Measurements from ENCODE around the gene FGGY.
A peak's percentile ranks its signal among the peaks of the same experiment; 100 is the strongest.
"Not testable (repeated sequence)": the region's sequence is repeated elsewhere in the genome, so short reads cannot be mapped to it uniquely, and the experiment has no call there.

The FGGY gene

DNA sequence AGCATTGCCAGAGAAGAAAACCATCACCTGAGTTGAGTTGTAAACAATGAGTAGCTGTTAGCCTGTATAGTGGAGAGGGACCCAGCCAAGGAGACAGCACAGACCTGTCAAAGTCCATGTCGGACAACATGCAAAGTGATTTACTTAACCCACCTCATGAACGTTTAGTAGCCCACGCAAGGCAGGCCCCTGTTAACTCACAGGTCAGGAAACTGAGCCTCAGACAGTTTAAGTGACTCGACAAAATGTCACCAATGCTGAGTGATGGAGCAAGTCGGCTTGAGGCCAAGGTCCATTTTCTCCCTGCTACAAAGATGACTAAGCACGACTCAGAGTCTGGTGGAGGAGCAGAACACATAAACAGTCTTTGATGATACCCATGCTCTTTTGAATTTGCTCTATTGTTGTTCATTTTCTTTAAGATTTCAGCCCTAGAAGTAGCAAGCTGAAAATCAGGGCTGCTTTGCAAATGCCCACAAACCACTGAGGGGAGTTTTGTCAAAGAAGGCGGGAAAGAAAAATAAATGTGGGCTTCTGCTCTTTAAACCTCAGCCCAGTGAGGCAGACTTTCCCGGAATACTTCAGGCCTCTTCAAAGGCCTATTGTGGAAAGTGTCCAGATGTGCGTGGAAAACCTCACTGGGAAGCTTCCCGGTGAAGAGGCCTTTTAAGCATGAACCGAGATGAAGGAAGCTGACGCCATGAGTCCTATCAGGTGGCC is 434.0 kb downstream of the FGGY start:
- no peak for TF ChIP-seq CTCF (conservative IDR thresholded peaks at IDR 0.05; ENCODE audit: low read depth)
- POLR2A ChIA-PET (ENCODE audit: low non-redundant PET), result no interaction called here
- peak overlapping the region; percentile 70 for H3K27ac ChIP-seq
- CTCF ChIA-PET, result interaction anchor here (0.6 to 1.7 kb wide), 5 partner anchors 8 to 790 kb away, joined by 3 to 4 read pairs (median 3); no protein-coding TSS in a partner anchor
- DNase-seq (ENCODE audit: low spot score), result peak; percentile 79

GRCh38 chr1:59731591-59731990 is 434.7 kb downstream of the FGGY start:
- DNase-seq (ENCODE audit: low spot score), result no peak
- no peak for TF ChIP-seq CTCF (conservative IDR thresholded peaks at IDR 0.05; ENCODE audit: low read depth)
- ChIA-PET POLR2A (ENCODE audit: low non-redundant PET) (no interaction called here), CTCF (interaction anchor here (0.6 to 1.3 kb wide), 3 partner anchors 9 to 748 kb away, joined by 3 read pairs; no protein-coding TSS in a partner anchor)
- peak overlapping the region; percentile 70; the same call in 1 of the 2 replicates for H3K27ac ChIP-seq

DNA sequence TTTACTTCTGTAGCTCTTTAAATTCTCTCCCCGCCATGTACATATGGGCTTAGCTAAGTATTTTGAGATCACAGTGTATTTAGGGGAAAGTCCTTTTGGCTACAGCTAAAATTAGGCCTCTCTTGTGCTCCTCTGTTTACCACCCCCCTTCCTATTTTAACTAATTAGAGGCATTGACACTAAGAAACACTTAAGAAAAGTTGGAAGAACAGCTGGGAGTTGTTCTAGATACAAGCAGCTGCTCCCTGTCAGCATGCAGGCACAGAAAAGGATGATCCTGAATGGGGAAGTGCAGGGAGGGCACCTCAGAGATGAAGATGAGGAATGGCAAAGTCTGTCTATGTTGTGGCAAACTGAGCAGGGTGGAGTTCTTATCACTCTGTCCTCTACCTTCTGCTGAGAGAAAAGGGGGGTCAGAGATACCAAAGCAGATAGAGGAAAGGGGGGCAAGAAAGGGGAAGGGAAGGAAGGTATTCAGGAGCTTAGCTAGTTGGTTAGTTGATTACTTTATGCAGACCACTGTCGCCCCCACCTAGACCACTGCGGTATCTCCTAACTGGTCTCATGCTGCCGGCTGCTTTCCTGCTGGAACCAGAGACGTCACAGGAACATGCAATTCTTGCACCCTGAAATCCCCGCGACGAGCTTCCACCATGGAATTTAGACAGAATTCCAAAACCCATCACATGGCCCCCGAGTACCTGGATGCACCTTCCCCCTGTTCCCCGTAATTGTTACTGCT is 435.5 kb downstream of the FGGY start:
- no peak for DNase-seq (ENCODE audit: low spot score)
- no peak overlapping the region for H3K27ac ChIP-seq
- TF ChIP-seq CTCF (conservative IDR thresholded peaks at IDR 0.05; ENCODE audit: low read depth), result no peak
- ChIA-PET POLR2A (ENCODE audit: low non-redundant PET) (no interaction called here), CTCF (interaction anchor here (1.3 kb wide), 1 partner anchor 9 kb away, joined by 3 read pairs; no protein-coding TSS in a partner anchor)

DNA sequence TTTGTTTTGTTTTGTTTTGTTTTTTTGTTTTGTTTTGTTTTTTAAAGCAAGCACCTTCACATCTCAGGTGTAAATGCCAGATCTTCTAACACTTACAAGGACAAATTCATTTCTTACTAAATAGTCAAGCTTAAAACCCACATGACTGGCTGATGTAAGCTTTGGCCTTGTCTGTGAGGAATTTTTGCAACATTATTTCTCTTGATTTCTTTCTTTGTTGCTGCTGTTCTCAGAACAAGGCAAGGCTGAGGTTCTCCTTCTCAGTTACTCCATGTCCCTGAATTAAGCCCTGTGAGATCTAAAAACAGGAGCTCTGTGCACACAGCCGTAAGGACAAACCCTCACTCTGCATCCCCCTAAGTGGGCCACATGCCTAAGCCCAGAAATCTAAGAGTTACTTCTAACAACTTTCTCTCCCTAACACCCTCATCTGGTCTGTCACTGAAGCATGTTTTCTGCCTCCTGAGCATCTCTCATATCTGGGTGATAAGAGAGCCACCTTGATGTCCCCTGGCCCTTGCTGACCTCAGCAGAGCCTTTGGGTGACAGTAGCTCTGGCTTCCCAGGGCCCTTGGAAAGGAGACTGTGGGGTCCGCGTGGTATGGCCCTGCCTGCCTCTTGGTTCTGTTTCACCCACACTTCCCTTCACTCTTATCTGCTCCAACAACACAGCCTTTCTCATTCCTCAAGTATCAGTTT is 436.7 kb downstream of the FGGY start:
- ChIA-PET POLR2A (ENCODE audit: low non-redundant PET) (no interaction called here), CTCF (no interaction called here)
- no peak for DNase-seq (ENCODE audit: low spot score)
- TF ChIP-seq CTCF (conservative IDR thresholded peaks at IDR 0.05; ENCODE audit: low read depth), result no peak
- no peak overlapping the region for H3K27ac ChIP-seq

GRCh38 chr1:59735927-59736326 is 439.0 kb downstream of the FGGY start:
- POLR2A ChIA-PET (ENCODE audit: low non-redundant PET); H3K27ac ChIP-seq; DNase-seq (ENCODE audit: low spot score); CTCF ChIA-PET: not testable (repeated sequence)

DNA sequence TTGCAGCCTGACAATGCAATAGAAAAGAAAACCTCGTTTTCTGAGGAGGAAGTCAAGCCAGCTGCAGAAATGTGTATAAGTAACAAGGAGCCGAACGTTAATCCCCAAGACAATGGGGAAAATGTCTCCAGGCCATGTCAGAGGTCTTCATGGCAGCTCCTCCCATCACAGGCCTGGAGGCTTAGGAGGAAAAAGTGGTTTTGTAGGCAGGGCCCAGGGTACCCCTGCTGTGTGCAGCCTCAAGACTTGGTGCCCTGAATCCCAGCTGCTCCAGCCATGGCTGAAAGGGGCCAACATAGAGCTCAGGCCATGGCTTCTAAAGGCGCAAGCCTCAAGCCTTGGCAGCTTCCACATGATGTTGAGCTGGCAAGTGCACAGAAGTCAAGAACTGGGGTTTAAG is 439.9 kb downstream of the FGGY start:
- TF ChIP-seq CTCF (conservative IDR thresholded peaks at IDR 0.05; ENCODE audit: low read depth), result no peak
- POLR2A ChIA-PET (ENCODE audit: low non-redundant PET), result no interaction called here
- CTCF ChIA-PET, result no interaction called here
- no peak for DNase-seq (ENCODE audit: low spot score)
- H3K27ac ChIP-seq, result no peak overlapping the region
